GM19468 (cell line): ENCODE results near the gene PIK3C2A.
A peak's percentile ranks its signal among the peaks of the same experiment; 100 is the strongest.

Source experiments
- ATAC-seq: cut with Tn5 transposase; IDR thresholded peaks from one replicate; pipeline ENCODE4 v1.9.1; 2021; ENCODE audit warnings: mild to moderate bottlenecking, moderate library complexity, moderate number of reproducible peaks; ENCODE audit not compliant: unreplicated experiment; ENCODE audit errors: extremely low read depth

The PIK3C2A gene

GRCh38 chr11:17219016-17219415 lies 11.2 kb upstream of the PIK3C2A start:
- no peak for ATAC-seq

DNA sequence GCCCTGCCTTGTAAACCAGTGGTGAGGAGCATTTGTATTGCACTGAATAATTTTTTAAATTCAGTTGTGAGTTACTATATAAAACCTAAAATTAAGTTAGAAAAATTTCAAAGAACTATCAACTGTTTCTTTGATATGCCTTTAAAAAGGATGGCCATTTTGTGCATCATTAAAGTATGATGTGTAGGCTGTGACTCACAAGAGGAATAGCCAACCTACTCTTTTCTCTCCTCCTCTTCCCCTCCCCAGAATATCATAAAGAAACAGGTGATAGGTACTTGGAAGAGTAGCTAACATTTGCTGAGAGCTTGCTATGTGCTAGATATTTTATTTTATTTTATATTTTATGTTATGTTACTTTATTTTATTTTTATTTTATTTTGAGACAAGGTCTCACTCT lies 10.6 kb upstream of the PIK3C2A start:
- no peak for ATAC-seq

GRCh38 chr11:17217401-17217800 lies 9.6 kb upstream of the PIK3C2A start:
- ATAC-seq, result no peak

GRCh38 chr11:17214338-17214737 lies 6.6 kb upstream of the PIK3C2A start:
- no peak for ATAC-seq

- no peak for ATAC-seq
Observed at GRCh38 chr11:17211286-17211685, 3.5 kb upstream of the PIK3C2A start.

DNA sequence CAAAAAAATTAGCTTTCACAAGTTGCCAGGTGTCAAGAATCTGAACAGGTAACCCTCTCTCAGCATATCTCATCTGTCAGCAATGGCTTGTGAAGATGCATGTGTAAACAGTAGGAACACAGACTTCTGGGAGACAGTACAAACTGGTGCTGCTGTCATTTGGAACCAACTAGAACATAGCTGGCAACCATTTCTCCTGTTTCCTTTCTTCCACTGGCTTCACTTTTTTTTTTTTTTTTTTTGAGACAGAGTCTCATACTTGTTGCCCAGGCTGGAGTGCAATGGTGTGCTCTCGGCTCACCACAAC lies 2.1 kb upstream of the PIK3C2A start:
- ATAC-seq, result no peak

GRCh38 chr11:17208257-17208999 lies 642 bp upstream of the PIK3C2A start:
- peak; percentile 8 for ATAC-seq

GRCh38 chr11:17206463-17206862 lies 1.3 kb downstream of the PIK3C2A start:
- ATAC-seq, result no peak

DNA sequence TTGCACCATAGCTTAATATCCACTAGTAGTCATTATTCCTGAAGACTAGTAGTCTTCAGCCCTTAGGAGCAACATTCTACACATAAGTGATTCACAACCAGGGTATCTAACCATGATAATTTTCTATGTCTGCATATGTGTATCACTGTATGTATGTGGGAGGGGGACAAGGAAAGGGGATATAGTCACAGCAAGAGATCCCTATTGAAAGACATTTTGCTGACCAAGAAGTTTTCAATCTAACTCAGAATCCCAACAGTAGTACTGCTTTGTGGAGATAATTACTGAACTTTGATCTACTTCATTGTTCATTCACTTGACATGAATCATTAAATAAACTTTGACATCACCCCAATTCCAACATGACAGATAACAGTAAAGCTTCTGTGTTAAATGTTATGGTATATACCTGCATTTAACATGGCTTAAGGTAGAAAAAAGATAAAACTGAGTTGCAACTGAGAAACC lies 10.3 kb downstream of the PIK3C2A start:
- ATAC-seq, result no peak

DNA sequence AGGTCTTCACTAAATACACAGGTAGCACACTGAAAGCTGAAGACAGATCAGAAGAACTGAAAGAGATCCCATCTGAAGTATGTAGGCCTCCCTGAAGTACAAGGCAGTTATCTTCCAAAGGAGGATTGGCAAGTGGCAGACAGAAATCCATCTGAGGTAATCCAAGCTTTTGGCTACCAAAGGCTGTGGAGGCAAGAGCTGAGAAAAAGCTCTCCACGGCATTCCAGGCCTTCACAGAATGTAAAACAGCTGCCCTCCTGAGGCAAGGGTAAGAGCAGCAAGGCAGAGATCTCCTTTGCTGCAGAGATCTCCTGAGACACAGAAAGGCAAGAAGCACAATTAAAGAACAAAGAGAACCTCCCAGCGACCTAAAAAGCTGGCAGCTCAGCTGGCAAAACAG lies 19.1 kb downstream of the PIK3C2A start:
- no peak for ATAC-seq

GRCh38 chr11:17186932-17187692 lies 20.7 kb downstream of the PIK3C2A start:
- ATAC-seq, result no peak

- ATAC-seq, result no peak
Observed at GRCh38 chr11:17185938-17186337, 21.8 kb downstream of the PIK3C2A start.

DNA sequence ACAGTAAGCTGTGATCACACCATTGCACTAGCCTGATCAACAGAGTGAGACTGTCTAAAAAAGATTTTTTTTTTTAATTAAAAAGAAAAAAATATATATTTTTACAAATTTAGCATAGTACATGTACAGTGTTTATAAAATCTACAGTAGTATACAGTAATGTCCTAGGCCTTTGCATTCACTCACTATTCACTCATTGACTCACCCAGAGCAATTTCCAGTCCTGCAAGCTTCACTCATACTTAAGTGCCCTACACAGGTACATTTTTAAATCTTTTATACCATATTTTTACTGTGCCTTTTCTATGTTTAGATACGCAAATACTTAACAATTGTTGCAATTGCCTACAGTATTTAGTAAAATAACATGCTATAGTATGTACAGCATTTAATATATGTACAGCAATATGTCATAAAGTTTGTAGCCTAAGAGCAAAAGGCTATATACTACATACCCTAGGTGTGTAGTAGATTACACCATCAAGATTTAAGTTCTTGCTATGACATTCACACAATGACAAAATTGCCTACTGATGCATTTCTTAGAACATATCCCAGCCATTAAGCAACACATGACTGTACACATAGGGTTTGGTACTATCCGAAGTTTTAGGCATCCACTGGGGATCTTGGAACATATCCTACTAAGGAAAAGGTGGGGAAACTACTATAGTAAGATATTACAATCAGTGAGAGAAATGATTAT lies 22.8 kb downstream of the PIK3C2A start:
- no peak for ATAC-seq

DNA sequence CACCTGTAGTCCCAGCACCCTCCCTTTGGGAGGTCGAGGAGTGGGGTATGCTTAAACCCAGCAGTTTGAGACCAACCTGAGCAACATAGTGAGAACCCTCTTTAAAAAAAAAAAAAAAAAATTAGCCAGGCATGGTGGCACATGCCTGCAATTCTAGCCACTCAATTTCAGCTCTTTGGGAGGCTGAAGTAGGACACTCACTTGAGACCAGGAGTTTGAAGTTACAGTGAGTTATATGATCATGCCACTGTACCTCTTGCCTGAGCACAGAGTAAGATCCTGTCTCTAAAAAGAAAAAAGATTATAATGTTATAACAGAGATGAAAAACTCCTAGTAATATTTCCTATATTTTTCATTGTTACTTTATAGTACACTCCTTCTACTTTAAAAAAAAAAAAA lies 23.9 kb downstream of the PIK3C2A start:
- ATAC-seq, result no peak

- ATAC-seq, result no peak
Observed at GRCh38 chr11:17179970-17180369, 27.8 kb downstream of the PIK3C2A start.

- no peak for ATAC-seq
Observed at GRCh38 chr11:17173332-17173731, 34.5 kb downstream of the PIK3C2A start.

GRCh38 chr11:17171916-17172315 lies 35.9 kb downstream of the PIK3C2A start:
- no peak for ATAC-seq

DNA sequence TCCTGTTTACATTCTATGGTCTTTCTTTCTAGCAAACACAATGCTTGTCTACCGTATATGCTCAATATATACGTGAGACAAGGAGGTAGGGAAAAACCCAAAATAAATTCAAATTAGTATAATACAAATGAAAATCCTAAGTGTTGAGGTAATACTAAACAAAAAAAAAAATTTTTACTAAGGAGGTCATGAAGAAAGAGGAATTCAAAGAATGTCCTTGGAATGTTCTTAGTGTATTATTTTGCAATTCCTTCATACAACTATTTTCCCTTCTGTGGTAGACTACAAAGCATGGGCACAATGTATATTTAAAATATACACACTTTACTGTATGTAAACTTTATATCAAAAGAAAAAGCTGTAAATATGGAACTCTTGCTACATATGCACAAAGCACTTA lies 36.4 kb downstream of the PIK3C2A start:
- ATAC-seq, result no peak

GRCh38 chr11:17169876-17170275 lies 37.9 kb downstream of the PIK3C2A start:
- no peak for ATAC-seq

DNA sequence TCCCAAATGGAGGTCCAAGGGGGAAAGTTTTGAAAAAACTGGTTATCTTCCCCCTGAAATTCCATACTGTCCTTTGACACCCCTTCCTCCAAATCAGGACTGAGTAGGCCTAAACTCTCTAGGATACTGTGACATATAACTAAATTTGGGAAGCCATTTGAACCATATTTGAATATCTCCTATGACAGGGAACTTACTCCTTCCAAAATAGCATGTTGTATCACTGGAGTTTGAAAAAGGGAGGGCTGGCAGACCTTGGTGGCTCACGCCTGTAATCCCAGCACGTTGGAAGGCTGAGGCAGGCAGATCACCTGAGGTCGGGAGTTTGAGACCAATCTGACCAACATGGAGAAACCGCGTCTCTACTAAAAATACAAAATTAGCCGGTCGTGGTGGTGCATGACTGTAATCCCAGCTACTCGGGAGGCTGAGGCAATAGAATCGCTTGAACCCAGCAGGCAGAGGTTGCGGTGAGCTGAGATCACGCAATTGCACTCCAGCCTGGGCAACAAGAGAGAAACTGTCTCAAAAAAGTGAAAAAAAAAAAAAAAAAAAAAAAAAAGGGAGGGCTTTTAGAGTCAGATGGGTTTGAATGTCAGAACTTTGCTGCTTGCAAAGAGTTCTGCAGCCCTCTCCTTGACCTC lies 42.4 kb downstream of the PIK3C2A start:
- ATAC-seq, result no peak
